Measurements from ENCODE around the gene EFNA5.

The EFNA5 gene

GRCh38 chr5:107544476-107544875 is 126.3 kb downstream of the EFNA5 start:
- no peak for DNase-seq (ENCODE audit: low read depth)

DNA sequence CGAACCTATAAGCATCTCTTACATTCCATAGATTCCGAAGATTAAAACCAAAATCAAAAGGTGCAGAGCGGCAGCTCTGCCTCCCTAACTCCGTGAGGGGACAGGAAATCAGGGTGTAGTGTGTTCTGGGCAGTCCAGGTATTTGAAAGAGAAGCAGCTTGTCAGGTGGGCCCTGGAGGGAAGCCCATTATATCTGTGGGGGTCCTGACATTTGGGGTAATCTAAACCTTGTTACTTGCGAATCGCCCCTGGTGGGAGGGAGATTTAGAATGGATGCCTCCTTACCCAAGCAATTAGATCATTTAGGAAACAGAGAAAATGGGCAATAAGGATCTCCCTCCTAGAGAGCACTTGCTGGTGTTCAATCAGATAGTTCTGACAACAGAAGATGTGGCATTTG is 126.9 kb downstream of the EFNA5 start:
- no peak for DNase-seq (ENCODE audit: low read depth)

GRCh38 chr5:107542831-107543231 is 127.9 kb downstream of the EFNA5 start:
- DNase-seq (ENCODE audit: low read depth), result no peak

- DNase-seq (ENCODE audit: low read depth), result no peak
These were observed 128.3 kb downstream of the EFNA5 start for GRCh38 chr5:107542428-107542827.

DNA sequence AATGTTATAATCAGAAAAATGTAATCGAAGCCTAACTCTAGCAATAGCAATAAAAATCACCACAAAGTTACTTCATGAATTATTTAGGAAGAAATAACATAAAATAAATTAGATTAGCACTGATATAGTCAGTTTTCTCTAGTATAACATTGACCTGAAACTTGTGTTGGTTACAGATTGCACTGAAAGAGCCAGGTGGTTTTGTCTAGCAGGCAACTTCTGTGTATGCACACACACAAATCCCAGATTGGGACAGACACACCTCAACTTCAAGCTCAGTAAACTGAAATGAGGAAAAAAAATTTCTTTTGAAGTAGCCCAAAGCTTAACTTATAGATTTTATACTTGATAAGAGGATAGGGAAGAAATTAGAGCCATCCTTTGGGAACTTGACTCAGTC is 129.3 kb downstream of the EFNA5 start:
- DNase-seq (ENCODE audit: low read depth), result no peak

DNA sequence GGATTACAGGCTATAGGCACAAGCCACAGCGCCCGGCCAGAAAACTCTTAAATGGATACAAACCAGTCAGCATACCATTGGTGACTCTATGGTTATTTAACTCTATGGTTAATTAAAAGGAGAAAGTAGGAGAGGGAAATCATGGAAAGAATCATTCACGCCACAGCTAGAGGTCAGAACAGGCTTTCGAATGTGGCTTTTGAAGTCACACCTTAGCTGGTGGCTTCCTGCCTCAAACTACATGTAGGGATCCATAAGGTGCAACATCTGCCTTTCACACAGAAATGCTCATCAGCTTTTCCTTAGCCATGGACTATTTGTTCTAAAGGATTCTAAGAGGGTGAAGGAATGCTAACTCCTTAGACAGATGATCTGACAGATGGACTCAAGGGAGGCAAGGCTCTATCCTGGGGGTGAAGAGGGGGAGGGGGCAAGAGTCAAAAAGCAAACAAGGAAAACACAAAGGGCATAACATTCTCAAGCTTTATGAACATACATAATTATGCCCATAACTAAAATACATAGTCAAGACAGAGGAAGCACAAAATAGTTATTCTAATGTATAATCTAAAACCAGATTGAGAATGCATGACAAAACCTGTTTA is 130.9 kb downstream of the EFNA5 start:
- DNase-seq (ENCODE audit: low read depth), result no peak

DNA sequence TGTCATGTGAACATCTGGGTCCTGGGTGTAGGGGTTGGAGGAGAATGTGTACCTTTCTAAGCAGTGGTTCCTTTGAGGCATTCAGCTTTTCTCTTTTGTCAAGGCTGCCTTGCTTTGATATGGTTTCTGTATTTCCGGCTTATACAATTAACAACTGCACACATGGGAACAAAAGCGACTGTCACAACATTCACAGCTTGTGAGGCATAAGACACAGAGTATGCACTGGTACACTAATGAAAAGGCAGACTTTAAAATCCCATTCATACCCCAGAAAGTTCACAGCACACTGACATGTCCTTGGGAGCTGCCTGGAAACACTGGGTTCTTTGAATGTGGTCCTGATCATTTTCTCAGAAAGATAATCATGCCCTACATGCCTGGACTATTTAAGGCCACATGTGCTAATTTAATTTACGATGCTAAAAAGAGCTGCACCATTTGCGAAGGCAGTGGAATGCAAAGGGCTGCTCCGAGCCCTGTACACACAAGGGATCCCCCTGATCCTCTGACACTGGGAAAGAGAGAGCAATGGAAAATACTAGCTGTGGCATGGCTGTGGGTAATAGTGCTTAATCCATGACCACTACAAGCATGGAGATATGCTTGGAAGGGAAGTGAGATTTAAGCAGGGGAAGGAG is 131.8 kb downstream of the EFNA5 start:
- DNase-seq (ENCODE audit: low read depth), result no peak

- no peak for DNase-seq (ENCODE audit: low read depth)
These were observed 132.4 kb downstream of the EFNA5 start for GRCh38 chr5:107538331-107538730.

GRCh38 chr5:107535849-107536248 is 134.9 kb downstream of the EFNA5 start:
- DNase-seq (ENCODE audit: low read depth), result no peak

GRCh38 chr5:107533910-107534876 is 136.5 kb downstream of the EFNA5 start:
- no peak for DNase-seq (ENCODE audit: low read depth)

DNA sequence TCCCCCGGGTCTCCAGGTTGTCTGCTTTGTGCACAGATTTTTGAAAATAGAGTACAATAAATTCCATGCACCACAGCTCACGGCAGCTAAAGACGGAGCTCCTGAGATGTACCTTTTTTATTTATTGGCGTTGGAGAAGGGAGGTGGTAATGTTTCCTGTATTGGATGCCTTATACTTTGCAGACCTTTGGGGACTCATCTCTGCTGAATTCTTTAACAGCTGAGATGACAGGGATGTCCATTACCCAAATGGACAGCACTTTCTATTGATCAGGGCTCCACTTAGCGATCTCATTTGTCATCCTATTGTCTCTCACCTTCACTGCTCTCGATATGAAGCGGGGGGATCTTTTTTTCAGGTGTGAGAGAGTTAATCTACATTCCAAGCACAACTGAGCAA is 137.8 kb downstream of the EFNA5 start:
- DNase-seq (ENCODE audit: low read depth), result no peak

DNA sequence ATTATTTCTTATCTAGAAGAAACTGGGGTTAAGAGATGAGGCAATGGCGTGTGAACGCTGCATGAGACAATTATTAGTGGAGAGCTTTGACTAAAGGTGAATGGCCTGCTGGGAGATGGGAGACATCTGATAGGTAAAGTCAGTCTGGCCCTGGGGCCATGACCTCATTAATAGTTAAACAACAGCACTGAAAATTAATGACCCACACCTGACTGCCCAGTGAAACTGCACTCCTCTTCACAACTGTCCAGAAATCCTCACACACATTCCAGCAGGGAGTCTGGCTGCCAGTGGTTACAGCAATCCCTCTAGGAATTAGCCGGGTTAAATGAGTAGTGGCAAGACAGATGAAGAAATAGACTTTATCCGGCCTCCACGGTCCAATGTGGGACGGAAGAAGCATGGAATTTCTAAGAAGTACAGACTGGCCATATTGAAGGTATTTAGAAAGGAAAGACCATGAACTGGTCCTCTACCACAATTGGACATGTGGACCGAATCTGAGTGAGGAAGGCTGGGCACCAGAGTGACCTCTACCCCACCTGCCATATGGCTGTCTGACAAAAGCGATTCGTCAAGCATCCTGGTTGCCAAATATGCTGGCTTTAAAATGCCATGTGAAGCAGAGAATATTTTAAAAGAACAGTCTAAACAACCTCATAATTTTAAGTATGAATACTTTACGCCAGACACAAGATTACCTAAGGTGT is 138.4 kb downstream of the EFNA5 start:
- no peak for DNase-seq (ENCODE audit: low read depth)

GRCh38 chr5:107531308-107531707 is 139.4 kb downstream of the EFNA5 start:
- no peak for DNase-seq (ENCODE audit: low read depth)

DNA sequence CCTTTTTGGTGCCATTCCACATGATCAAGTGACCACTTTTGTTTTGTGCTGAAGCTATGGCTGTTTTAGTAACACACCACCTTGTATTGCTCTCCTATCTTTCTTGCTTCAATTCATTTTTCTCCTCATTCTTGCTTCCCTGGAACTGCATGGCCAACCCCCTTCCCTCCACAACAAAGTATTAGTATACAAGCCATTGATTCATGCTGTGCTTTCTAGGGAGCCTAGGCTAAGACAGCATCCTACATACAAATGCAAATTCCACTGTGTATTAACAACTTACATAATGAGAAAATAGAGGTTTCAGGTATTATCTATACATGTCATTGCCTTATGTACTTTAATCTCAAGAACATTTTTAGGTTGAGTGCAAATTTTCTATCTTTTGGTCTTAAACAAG is 141.1 kb downstream of the EFNA5 start:
- DNase-seq (ENCODE audit: low read depth), result no peak

- no peak for DNase-seq (ENCODE audit: low read depth)
These were observed 144.3 kb downstream of the EFNA5 start for GRCh38 chr5:107526270-107526937.

DNA sequence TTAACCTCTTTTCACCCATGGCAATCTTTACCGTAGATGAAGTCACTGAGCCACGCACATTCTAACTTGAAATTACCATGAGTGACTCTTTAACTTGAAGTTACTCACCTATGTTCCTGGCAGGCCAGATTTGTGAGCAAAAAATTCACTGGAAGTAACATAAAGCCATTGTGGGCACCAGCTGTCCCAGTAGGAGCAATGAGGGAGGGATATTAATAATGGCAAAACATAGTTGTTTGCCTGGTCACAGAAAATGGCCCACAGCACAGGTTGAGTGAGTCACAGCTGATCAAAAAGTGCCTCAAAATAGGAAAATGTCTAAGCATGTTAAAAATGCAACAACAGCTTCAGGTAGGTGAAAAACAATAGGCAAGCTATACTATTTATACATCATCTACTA is 146.6 kb downstream of the EFNA5 start:
- DNase-seq (ENCODE audit: low read depth), result no peak

- no peak for DNase-seq (ENCODE audit: low read depth)
These were observed 147.6 kb downstream of the EFNA5 start for GRCh38 chr5:107523029-107523680.

DNA sequence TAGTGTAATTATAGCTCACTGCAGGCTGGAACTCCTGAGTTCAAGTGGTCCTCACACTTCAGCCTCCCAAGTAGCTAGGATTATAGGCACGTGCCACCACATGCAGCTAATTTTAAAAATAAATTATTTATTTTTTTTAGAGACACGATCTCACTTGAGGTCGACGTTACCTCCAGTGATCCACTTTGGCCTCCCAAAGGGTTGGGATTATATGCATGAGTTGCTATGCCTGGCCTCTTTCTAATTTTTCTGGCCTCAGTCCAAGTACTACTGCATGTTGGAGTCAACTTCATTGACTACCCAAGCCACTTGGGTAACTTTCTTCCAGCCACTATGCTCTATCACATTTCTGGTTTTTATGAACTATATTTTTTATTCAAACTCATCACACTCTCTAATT is 148.3 kb downstream of the EFNA5 start:
- no peak for DNase-seq (ENCODE audit: low read depth)

DNA sequence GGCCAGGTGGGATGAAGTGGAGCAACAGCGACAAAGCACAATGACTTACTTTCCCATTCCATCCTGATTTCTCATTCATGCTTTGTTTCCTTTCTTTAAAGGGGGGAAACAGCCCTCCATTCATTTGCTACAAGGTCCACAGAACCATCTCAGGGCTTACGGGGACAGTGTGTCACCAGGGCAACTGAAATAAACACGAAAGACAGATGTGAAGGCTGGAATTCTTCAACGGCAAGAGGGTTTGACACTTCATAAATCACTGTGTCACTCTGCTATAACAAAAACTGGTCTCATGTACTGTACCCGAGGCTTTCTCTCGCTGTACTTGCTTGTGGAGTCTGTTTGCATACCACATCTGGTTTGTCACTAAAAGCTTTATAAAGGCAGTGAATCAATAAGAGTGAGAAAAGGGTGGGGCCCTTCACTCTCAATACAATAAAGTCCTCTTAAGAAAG is 150.8 kb downstream of the EFNA5 start:
- DNase-seq (ENCODE audit: low read depth), result no peak

DNA sequence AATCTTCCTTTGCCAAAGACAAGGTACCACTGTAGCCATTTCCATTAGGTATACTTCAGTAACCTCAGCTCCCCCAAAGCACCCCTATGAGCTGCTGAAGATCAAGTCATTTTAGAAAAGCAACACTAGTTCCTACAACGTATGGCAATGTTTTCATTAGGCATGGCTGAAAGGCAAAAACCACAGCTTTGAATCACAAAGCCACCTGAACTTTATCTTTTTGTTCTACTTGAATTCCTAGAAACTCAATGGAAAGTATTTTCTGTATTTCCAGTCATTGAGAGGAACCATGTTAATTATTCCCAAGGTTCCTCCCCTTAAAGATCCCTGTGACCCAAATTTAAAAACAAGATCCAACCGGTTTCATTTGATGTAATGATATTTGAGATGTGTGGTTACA is 152.1 kb downstream of the EFNA5 start:
- DNase-seq (ENCODE audit: low read depth), result no peak

GRCh38 chr5:107518190-107518589 is 152.5 kb downstream of the EFNA5 start:
- DNase-seq (ENCODE audit: low read depth), result no peak

Measured in activated T-helper 1 cell treated with Interleukin-2 at 50 U/mL for 16 hours (primary cell).